HEK293 (cell line): Measurements from ENCODE around the gene SREBF2.
A peak's percentile ranks its signal among the peaks of the same experiment; 100 is the strongest.

Experiments
- BCL11B ChIP-seq: fragments of 450-650 bp; formaldehyde crosslinking; IDR thresholded peaks from 2 replicates; pipeline ENCODE4 v1.5.1; 2016; ENCODE audit warnings: low read depth, missing biosample characterization, missing genetic modification characterization
- ELK4 ChIP-seq: IDR thresholded peaks from 2 replicates; pipeline ENCODE4 v1.6.1; 2011; ENCODE audit warnings: mild to moderate bottlenecking, low read depth, low read length, borderline replicate concordance
- GLIS1 ChIP-seq: fragments of 450-650 bp; formaldehyde crosslinking; IDR thresholded peaks from 2 replicates; pipeline ENCODE4 v1.5.1; 2016; ENCODE audit warnings: missing biosample characterization, missing genetic modification characterization
- GLIS2 ChIP-seq: fragments of 450-650 bp; formaldehyde crosslinking; IDR thresholded peaks from 2 replicates; pipeline ENCODE4 v1.5.1; 2016; ENCODE audit warnings: missing biosample characterization, missing genetic modification characterization
- KLF16 ChIP-seq: fragments of 450-650 bp; formaldehyde crosslinking; IDR thresholded peaks from 2 replicates; pipeline ENCODE4 v1.5.1; 2017; ENCODE audit warnings: missing biosample characterization, missing genetic modification characterization
- PBX3 ChIP-seq: sonication (generic); formaldehyde crosslinking; IDR thresholded peaks from 2 replicates; pipeline ENCODE4 v1.8.1; 2022; ENCODE audit warnings: mild to moderate bottlenecking, moderate library complexity, missing genetic modification reagents
- PRDM1 ChIP-seq: fragments of 450-650 bp; formaldehyde crosslinking; IDR thresholded peaks from 2 replicates; pipeline ENCODE4; 2016; ENCODE audit warnings: missing biosample characterization, missing genetic modification characterization
- SCRT2 ChIP-seq: fragments of 450-650 bp; formaldehyde crosslinking; IDR thresholded peaks from 2 replicates; pipeline ENCODE4 v1.5.1; 2016; ENCODE audit warnings: missing biosample characterization, missing genetic modification characterization
- SP7 ChIP-seq: fragments of 450-650 bp; formaldehyde crosslinking; IDR thresholded peaks from 2 replicates; pipeline ENCODE4 v1.5.1; 2016; ENCODE audit warnings: missing biosample characterization, missing genetic modification characterization
- TRIM28 ChIP-seq: IDR thresholded peaks from 2 replicates; pipeline ENCODE4 v1.6.1; 2011; ENCODE audit warnings: low read length, control low read depth, borderline replicate concordance
- WT1 ChIP-seq: fragments of 450-650 bp; formaldehyde crosslinking; IDR thresholded peaks from 2 replicates; pipeline ENCODE4 v1.5.1; 2016; ENCODE audit warnings: missing biosample characterization, missing genetic modification characterization
- YY1 ChIP-seq: fragments of 450-650 bp; formaldehyde crosslinking; IDR thresholded peaks from 2 replicates; pipeline ENCODE4 v1.5.1; 2018; ENCODE audit warnings: missing biosample characterization, missing genetic modification characterization
- ZBTB20 ChIP-seq: fragments of 450-650 bp; formaldehyde crosslinking; IDR thresholded peaks from 2 replicates; pipeline ENCODE4 v1.5.1; 2016; ENCODE audit warnings: missing biosample characterization, missing genetic modification characterization
- ZBTB6 ChIP-seq: fragments of 450-650 bp; formaldehyde crosslinking; IDR thresholded peaks from 2 replicates; pipeline ENCODE4 v1.5.1; 2017; ENCODE audit warnings: missing biosample characterization, missing genetic modification characterization
- ZFHX2 ChIP-seq: fragments of 450-650 bp; formaldehyde crosslinking; conservative IDR thresholded peaks from 2 replicates; pipeline ENCODE4 v1.5.1; 2016; ENCODE audit warnings: missing biosample characterization, missing genetic modification characterization
- ZFP41 ChIP-seq: fragments of 450-650 bp; formaldehyde crosslinking; IDR thresholded peaks from 2 replicates; pipeline ENCODE4 v1.5.1; 2016; ENCODE audit warnings: missing biosample characterization, missing genetic modification characterization, borderline replicate concordance
- ZNF10 ChIP-seq: fragments of 450-650 bp; formaldehyde crosslinking; IDR thresholded peaks from 2 replicates; pipeline ENCODE4 v1.5.1; 2017; ENCODE audit warnings: missing biosample characterization, missing genetic modification characterization
- ZNF148 ChIP-seq: fragments of 450-650 bp; formaldehyde crosslinking; IDR thresholded peaks from 2 replicates; pipeline ENCODE4 v1.5.0; 2017; ENCODE audit warnings: missing biosample characterization, missing genetic modification characterization, borderline replicate concordance
- ZNF169 ChIP-seq: fragments of 450-650 bp; formaldehyde crosslinking; IDR thresholded peaks from 2 replicates; pipeline ENCODE4 v1.5.1; 2016; ENCODE audit warnings: missing biosample characterization, missing genetic modification characterization
- ZNF223 ChIP-seq: fragments of 450-650 bp; formaldehyde crosslinking; IDR thresholded peaks from 2 replicates; pipeline ENCODE4 v1.5.1; 2016; ENCODE audit warnings: missing biosample characterization, missing genetic modification characterization
- ZNF280D ChIP-seq: fragments of 450-650 bp; formaldehyde crosslinking; IDR thresholded peaks from 2 replicates; pipeline ENCODE4 v1.5.1; 2016; ENCODE audit warnings: missing biosample characterization, missing genetic modification characterization
- ZNF433 ChIP-seq: fragments of 450-650 bp; formaldehyde crosslinking; IDR thresholded peaks from 2 replicates; pipeline ENCODE4 v1.5.1; 2016; ENCODE audit warnings: missing biosample characterization, missing genetic modification characterization, low read depth
- ZNF501 ChIP-seq: fragments of 450-650 bp; formaldehyde crosslinking; IDR thresholded peaks from 2 replicates; pipeline ENCODE4 v1.5.1; 2016; ENCODE audit warnings: missing biosample characterization, missing genetic modification characterization
- ZNF560 ChIP-seq: fragments of 450-650 bp; formaldehyde crosslinking; IDR thresholded peaks from 2 replicates; pipeline ENCODE4 v1.5.1; 2017; ENCODE audit warnings: missing biosample characterization, missing genetic modification characterization, borderline replicate concordance
- ZNF561 ChIP-seq: fragments of 450-650 bp; IDR thresholded peaks from 2 replicates; pipeline ENCODE4 v1.5.1; 2018; ENCODE audit warnings: missing biosample characterization, missing genetic modification characterization, borderline replicate concordance
- ZNF610 ChIP-seq: fragments of 450-650 bp; formaldehyde crosslinking; IDR thresholded peaks from 2 replicates; pipeline ENCODE4 v1.5.1; 2016; ENCODE audit warnings: missing biosample characterization, missing genetic modification characterization, borderline replicate concordance
- ZNF623 ChIP-seq: fragments of 450-650 bp; formaldehyde crosslinking; IDR thresholded peaks from 2 replicates; pipeline ENCODE4 v1.5.1; 2016; ENCODE audit warnings: missing biosample characterization, missing genetic modification characterization
- ZNF660 ChIP-seq: fragments of 450-650 bp; IDR thresholded peaks from 2 replicates; pipeline ENCODE4 v1.5.1; 2018; ENCODE audit warnings: missing biosample characterization, mild to moderate bottlenecking, missing genetic modification characterization
- ZNF692 ChIP-seq: fragments of 450-650 bp; formaldehyde crosslinking; IDR thresholded peaks from 2 replicates; pipeline ENCODE4 v1.5.1; 2016; ENCODE audit warnings: missing biosample characterization, missing genetic modification characterization
- ZSCAN16 ChIP-seq: fragments of 450-650 bp; formaldehyde crosslinking; IDR thresholded peaks from 2 replicates; pipeline ENCODE4 v1.5.1; 2016; ENCODE audit warnings: missing biosample characterization, missing genetic modification characterization

The SREBF2 gene

GRCh38 chr22:41800348-41801146 lies 32.4 kb upstream of the SREBF2 start, which contains the start of gene CCDC134 (continued):
- TF ChIP-seq ZNF692 (tag by site-specific recombination) (peak; percentile 68; the same call in 1 of the 2 replicates), ZNF148 (no peak), SP7 (peak; percentile 53; the same call in 1 of the 2 replicates), TRIM28 (0 out of 2 replicates have a peak, but pooled peaks have one; percentile 59), GLIS1 (tag by site-specific recombination) (peak; percentile 63; the same call in 1 of the 2 replicates), ZFHX2 (tag by site-specific recombination) (peak; percentile 80), WT1 (tag by site-specific recombination) (no peak; the same call in 1 of the 2 replicates), ZNF660 (tag by site-specific recombination) (0 out of 2 replicates have a peak, but pooled peaks have one; percentile 6), SCRT2 (tag by site-specific recombination) (peak; percentile 98), ZFP41 (no peak), PRDM1 (tag by site-specific recombination) (peak; percentile 79), ZNF280D (tag by site-specific recombination) (no peak), GLIS2 (tag by site-specific recombination) (peak; percentile 74), YY1 (no peak), ZNF169 (tag by site-specific recombination) (no peak), ZBTB20 (tag by site-specific recombination) (peak; percentile 92), ZNF501 (tag by site-specific recombination) (peak; percentile 79), BCL11B (no peak), ZNF223 (tag by site-specific recombination) (no peak), ZNF623 (tag by site-specific recombination) (no peak), ZNF10 (tag by site-specific recombination) (no peak), ZSCAN16 (tag by site-specific recombination) (no peak), ZNF561 (tag by site-specific recombination) (0 out of 2 replicates have a peak, but pooled peaks have one; percentile 16), PBX3 (CRISPR knock-in tag) (0 out of 2 replicates have a peak, but pooled peaks have one; percentile 23), ZNF610 (tag by site-specific recombination) (peak; percentile 75; the same call in 1 of the 2 replicates), ZNF433 (tag by site-specific recombination) (no peak), ZNF560 (tag by site-specific recombination) (no peak), KLF16 (tag by site-specific recombination) (peak; percentile 43; the same call in 1 of the 2 replicates), ZBTB6 (tag by site-specific recombination) (peak; percentile 98), ELK4 (no peak)
